ENCODE results near the gene ZNF507. TPM values are rescaled to one million over a fixed set of nuclear protein-coding genes. Genes with fewer than 3 reads are reported as not detected.
A peak's percentile ranks its signal among the peaks of the same experiment; 100 is the strongest.

Gene ZNF507
- total and polyA plus RNA-seq, 2 experiments from 2014 or later, result 4.6 to 10.2 TPM

GRCh38 chr19:32317086-32317485 lies 28.3 kb upstream of the ZNF507 start:
- H3K9me3 ChIP-seq (ENCODE audit: low read depth), result no peaks in the 10 kb centered on the region
- H3K4me1 ChIP-seq (ENCODE audit: low read depth), result no peaks in the 10 kb centered on the region
- no peaks in the 10 kb centered on the region for H3K27me3 ChIP-seq
- TF ChIP-seq, protein P1, sequence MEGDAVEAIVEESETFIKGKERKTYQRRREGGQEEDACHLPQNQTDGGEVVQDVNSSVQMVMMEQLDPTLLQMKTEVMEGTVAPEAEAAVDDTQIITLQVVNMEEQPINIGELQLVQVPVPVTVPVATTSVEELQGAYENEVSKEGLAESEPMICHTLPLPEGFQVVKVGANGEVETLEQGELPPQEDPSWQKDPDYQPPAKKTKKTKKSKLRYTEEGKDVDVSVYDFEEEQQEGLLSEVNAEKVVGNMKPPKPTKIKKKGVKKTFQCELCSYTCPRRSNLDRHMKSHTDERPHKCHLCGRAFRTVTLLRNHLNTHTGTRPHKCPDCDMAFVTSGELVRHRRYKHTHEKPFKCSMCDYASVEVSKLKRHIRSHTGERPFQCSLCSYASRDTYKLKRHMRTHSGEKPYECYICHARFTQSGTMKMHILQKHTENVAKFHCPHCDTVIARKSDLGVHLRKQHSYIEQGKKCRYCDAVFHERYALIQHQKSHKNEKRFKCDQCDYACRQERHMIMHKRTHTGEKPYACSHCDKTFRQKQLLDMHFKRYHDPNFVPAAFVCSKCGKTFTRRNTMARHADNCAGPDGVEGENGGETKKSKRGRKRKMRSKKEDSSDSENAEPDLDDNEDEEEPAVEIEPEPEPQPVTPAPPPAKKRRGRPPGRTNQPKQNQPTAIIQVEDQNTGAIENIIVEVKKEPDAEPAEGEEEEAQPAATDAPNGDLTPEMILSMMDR (IDR thresholded peaks at IDR 0.05; ENCODE audit: low read depth, low read length), result no peak
- H3K27ac ChIP-seq, result no peak overlapping the region
- H3K36me3 ChIP-seq, result no peaks in the 10 kb centered on the region
- no peak overlapping the region for H3K4me3 ChIP-seq
- DNase-seq (ENCODE audit: low read depth in 1 of 2, low spot score in 1 of 2), result no peak

GRCh38 chr19:32318884-32319520 lies 26.4 kb upstream of the ZNF507 start:
- H3K36me3 ChIP-seq, result no peaks in the 10 kb centered on the region
- H3K9me3 ChIP-seq (ENCODE audit: low read depth), result no peaks in the 10 kb centered on the region
- H3K27ac ChIP-seq, result no peak overlapping the region
- H3K4me3 ChIP-seq, result no peak overlapping the region
- no peaks in the 10 kb centered on the region for H3K27me3 ChIP-seq
- DNase-seq (ENCODE audit: low read depth in 1 of 2, low spot score in 1 of 2), result peak in 1 of 2 donors; percentile 42
- no peaks in the 10 kb centered on the region for H3K4me1 ChIP-seq (ENCODE audit: low read depth)
- TF ChIP-seq, protein P1 (IDR thresholded peaks at IDR 0.05; ENCODE audit: low read depth, low read length), result peak; percentile 2

- H3K27ac ChIP-seq, result no peak overlapping the region
- TF ChIP-seq, protein P1 (IDR thresholded peaks at IDR 0.05; ENCODE audit: low read depth, low read length), result no peak
- no peaks in the 10 kb centered on the region for H3K9me3 ChIP-seq (ENCODE audit: low read depth)
- H3K4me3 ChIP-seq, result no peak overlapping the region
- no peak for DNase-seq (ENCODE audit: low read depth in 1 of 2, low spot score in 1 of 2)
- no peaks in the 10 kb centered on the region for H3K36me3 ChIP-seq
- no peaks in the 10 kb centered on the region for H3K27me3 ChIP-seq
- H3K4me1 ChIP-seq (ENCODE audit: low read depth), result no peaks in the 10 kb centered on the region
Observed at GRCh38 chr19:32322541-32322940, 22.9 kb upstream of the ZNF507 start.

DNA sequence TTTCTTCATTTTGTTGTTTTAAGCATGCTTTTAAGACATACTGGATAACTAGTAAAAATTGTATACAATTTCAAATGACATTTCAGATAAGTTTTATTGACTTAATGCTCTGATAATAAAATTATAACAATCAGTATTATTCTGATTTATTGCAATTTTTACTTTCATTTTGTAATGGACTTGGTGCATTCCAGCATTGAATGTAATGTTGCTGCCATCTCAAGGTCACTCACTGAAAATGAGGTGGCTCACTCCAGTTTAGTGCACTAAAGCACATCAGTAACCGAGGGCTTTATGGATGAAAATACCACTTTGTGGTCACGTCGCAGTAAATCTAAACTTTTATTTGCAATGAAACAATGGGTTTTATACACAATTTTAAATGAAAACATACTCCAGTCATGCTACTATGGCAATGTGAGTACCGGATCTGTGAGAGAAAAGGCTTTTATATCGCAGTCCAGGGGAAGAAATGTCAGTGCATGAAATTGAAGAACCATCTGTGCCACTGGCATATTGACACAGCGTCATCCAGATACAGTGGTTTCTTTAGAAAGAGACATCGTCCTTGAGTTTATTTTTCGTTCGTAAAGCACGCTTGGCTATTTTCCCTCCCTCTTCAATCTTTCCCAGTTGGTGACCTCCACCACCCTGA lies 20.7 kb upstream of the ZNF507 start:
- Histone ChIP-seq H3K4me1 (ENCODE audit: low read depth) (no peaks in the 10 kb centered on the region), H3K9me3 (ENCODE audit: low read depth) (no peaks in the 10 kb centered on the region), H3K27me3 (no peaks in the 10 kb centered on the region), H3K4me3 (no peak overlapping the region), H3K27ac (no peak overlapping the region), H3K36me3 (no peaks in the 10 kb centered on the region)
- peak in 1 of 2 donors; percentile 33 for DNase-seq (ENCODE audit: low read depth in 1 of 2, low spot score in 1 of 2)
- TF ChIP-seq, protein P1 (IDR thresholded peaks at IDR 0.05; ENCODE audit: low read depth, low read length), result peak; percentile 31

DNA sequence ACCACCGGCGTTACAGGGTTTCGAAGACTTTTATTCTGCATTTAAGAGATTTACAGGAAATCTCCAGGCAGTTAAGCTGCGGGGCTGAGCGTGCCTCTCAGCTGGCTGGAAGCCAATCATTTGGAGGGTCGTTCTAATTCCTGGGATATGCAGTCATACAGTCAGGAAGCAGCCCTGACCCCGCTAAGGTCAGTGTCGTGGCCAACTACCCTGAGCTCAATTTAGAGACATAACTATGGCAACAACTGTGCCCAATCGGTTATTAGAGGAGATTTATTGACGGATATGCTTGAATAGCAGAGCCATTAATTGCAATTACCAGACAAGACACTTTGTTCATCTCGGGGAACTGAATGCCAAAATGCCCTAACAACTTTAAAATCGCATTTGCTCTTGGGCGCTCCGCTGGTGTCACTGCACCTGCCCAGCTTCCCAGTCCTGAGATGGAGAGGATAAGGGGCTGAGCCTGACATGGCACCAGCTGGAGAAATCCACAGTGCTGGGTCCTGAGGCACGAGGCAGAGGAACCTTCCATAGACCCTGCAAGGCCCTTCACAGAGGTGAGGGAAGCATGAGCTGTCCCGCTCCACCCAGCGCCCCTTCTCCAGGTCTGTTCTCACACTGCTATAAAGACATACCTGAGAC lies 15.1 kb upstream of the ZNF507 start:
- Histone ChIP-seq H3K36me3 (no peaks in the 10 kb centered on the region), H3K4me1 (ENCODE audit: low read depth) (peaks cover 16% of the 10 kb centered on the region), H3K4me3 (no peak overlapping the region), H3K27me3 (no peaks in the 10 kb centered on the region), H3K27ac (no peak overlapping the region), H3K9me3 (ENCODE audit: low read depth) (no peaks in the 10 kb centered on the region)
- DNase-seq (ENCODE audit: low read depth in 1 of 2, low spot score in 1 of 2), result peak in 1 of 2 donors; percentile 41
- TF ChIP-seq, protein P1 (IDR thresholded peaks at IDR 0.05; ENCODE audit: low read depth, low read length), result no peak
